ENCODE data around the gene AOPEP.

AOPEP gene

DNA sequence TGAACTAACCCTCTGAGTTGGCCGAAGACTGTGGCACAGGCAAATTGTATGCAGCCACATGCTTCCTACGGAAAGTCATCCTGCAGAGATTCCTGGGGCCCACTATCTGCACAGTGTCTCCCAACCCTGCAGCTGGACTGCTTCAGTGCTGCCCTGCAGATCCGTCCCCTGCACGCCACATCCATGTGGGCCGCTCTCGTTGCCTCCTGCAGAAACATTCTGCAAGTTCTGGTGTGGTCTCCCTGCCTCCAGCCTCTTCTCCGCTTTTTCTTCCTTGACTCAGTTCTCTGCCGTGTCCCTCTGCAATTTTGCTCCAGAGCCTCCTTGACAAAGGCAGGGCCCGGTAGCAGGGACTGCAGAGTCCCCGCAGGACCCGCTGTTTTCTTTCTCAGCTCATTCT is 249.0 kb downstream of the AOPEP start:
- Histone ChIP-seq H3K27me3 (ENCODE audit: insufficient read depth, low read length) (no peaks in the 10 kb centered on the region), H4K20me1 (ENCODE audit: insufficient read depth, low read length) (no peaks in the 10 kb centered on the region), H3K9me3 (ENCODE audit: low read length) (no peaks in the 10 kb centered on the region)

DNA sequence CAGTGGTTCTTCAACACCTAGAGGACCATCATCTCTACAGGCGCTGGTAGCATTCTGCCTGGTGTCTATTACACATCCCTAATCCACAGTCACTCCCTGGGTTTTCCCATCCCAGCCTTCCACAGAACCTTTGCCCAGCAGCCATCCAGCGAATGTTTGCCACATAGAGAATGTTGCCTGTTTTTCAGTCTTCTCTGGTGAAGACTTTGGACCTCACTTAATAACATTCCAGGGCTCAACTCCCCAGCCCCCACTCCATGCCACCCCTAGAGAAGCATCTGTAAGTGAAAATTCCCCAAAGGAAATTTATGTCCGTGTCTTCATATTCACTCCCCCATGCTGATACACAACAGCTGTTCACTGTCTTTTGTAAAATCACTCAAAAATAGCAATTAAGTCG is 249.6 kb downstream of the AOPEP start:
- Histone ChIP-seq H3K36me3 (ENCODE audit: insufficient read depth, low read length) (no peaks in the 10 kb centered on the region), H3K9ac (ENCODE audit: low read length) (no peak overlapping the region), H3K79me2 (ENCODE audit: insufficient read depth, low read length) (no peaks in the 10 kb centered on the region), H3K27ac (ENCODE audit: low read depth, low read length, poor library complexity, severe bottlenecking) (no peak overlapping the region), H3K9me2 (ENCODE audit: low read depth, low read length) (no peaks in the 10 kb centered on the region), H3K4me1 (ENCODE audit: insufficient read depth, low read length, severe bottlenecking) (no peaks in the 10 kb centered on the region), H3K4me2 (ENCODE audit: low read length) (no peak overlapping the region), H3K9me3 (ENCODE audit: low read length) (no peaks in the 10 kb centered on the region), H3F3A (ENCODE audit: insufficient read depth, low read length) (no peaks in the 10 kb centered on the region), H3K4me3 (ENCODE audit: low read depth, low read length, poor library complexity, severe bottlenecking) (no peak overlapping the region), H2AFZ (ENCODE audit: low read length) (no peak overlapping the region), H4K20me1 (ENCODE audit: insufficient read depth, low read length) (no peaks in the 10 kb centered on the region), H3K27me3 (ENCODE audit: insufficient read depth, low read length) (no peaks in the 10 kb centered on the region)
- TF ChIP-seq EZH2 (IDR thresholded peaks at IDR 0.05; ENCODE audit: borderline replicate concordance, low read length): no peak
- TF ChIP-seq, protein P1, sequence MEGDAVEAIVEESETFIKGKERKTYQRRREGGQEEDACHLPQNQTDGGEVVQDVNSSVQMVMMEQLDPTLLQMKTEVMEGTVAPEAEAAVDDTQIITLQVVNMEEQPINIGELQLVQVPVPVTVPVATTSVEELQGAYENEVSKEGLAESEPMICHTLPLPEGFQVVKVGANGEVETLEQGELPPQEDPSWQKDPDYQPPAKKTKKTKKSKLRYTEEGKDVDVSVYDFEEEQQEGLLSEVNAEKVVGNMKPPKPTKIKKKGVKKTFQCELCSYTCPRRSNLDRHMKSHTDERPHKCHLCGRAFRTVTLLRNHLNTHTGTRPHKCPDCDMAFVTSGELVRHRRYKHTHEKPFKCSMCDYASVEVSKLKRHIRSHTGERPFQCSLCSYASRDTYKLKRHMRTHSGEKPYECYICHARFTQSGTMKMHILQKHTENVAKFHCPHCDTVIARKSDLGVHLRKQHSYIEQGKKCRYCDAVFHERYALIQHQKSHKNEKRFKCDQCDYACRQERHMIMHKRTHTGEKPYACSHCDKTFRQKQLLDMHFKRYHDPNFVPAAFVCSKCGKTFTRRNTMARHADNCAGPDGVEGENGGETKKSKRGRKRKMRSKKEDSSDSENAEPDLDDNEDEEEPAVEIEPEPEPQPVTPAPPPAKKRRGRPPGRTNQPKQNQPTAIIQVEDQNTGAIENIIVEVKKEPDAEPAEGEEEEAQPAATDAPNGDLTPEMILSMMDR (IDR thresholded peaks at IDR 0.05; ENCODE audit: low read length): no peak

More for the DNA sequence above, 249.0 kb downstream of the AOPEP start:
- H3K4me1 ChIP-seq (ENCODE audit: insufficient read depth, low read length, severe bottlenecking): no peaks in the 10 kb centered on the region
- H2AFZ ChIP-seq (ENCODE audit: low read length): no peak overlapping the region
- no peaks in the 10 kb centered on the region for H3F3A ChIP-seq (ENCODE audit: insufficient read depth, low read length)
- H3K9me2 ChIP-seq (ENCODE audit: low read depth, low read length): no peaks in the 10 kb centered on the region
- no peak for TF ChIP-seq EZH2 (IDR thresholded peaks at IDR 0.05; ENCODE audit: borderline replicate concordance, low read length)
- TF ChIP-seq, protein P1 (IDR thresholded peaks at IDR 0.05; ENCODE audit: low read length): no peak
- H3K4me3 ChIP-seq (ENCODE audit: low read depth, low read length, poor library complexity, severe bottlenecking): no peak overlapping the region
- H3K27ac ChIP-seq (ENCODE audit: low read depth, low read length, poor library complexity, severe bottlenecking): no peak overlapping the region
- no peaks in the 10 kb centered on the region for H3K36me3 ChIP-seq (ENCODE audit: insufficient read depth, low read length)
- H3K79me2 ChIP-seq (ENCODE audit: insufficient read depth, low read length): no peaks in the 10 kb centered on the region
- no peak overlapping the region for H3K4me2 ChIP-seq (ENCODE audit: low read length)
- H3K9ac ChIP-seq (ENCODE audit: low read length): no peak overlapping the region

DNA sequence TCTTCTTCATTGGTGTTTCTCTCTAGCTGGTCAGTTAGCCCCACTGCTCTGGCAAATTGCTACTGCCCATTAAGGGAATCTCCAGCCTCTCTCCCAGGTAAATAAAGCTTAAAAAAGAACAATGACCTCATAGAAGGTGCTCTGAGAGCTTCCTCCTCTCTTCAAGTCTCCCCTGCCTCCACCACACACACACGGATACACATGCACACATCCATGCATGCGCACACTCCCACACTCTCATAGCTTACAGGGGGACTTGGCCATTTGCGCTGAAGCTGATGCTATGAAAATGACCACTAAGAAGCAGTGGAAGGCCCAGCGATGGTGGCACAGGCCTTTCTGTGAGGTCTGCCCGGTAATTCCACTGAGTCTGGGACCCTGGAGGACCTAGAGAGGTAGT is 250.9 kb downstream of the AOPEP start:
- H3K4me2 ChIP-seq (ENCODE audit: low read length): no peak overlapping the region
- H3F3A ChIP-seq (ENCODE audit: insufficient read depth, low read length): no peaks in the 10 kb centered on the region
- no peaks in the 10 kb centered on the region for H3K9me2 ChIP-seq (ENCODE audit: low read depth, low read length)
- H3K4me1 ChIP-seq (ENCODE audit: insufficient read depth, low read length, severe bottlenecking): peaks cover 9% of the 10 kb centered on the region
- no peaks in the 10 kb centered on the region for H3K79me2 ChIP-seq (ENCODE audit: insufficient read depth, low read length)
- no peaks in the 10 kb centered on the region for H4K20me1 ChIP-seq (ENCODE audit: insufficient read depth, low read length)
- no peak overlapping the region for H2AFZ ChIP-seq (ENCODE audit: low read length)
- no peak overlapping the region for H3K4me3 ChIP-seq (ENCODE audit: low read depth, low read length, poor library complexity, severe bottlenecking)
- H3K27me3 ChIP-seq (ENCODE audit: insufficient read depth, low read length): no peaks in the 10 kb centered on the region
- TF ChIP-seq, protein P1 (IDR thresholded peaks at IDR 0.05; ENCODE audit: low read length): no peak
- no peak for TF ChIP-seq EZH2 (IDR thresholded peaks at IDR 0.05; ENCODE audit: borderline replicate concordance, low read length)
- H3K9me3 ChIP-seq (ENCODE audit: low read length): no peaks in the 10 kb centered on the region
- no peak overlapping the region for H3K27ac ChIP-seq (ENCODE audit: low read depth, low read length, poor library complexity, severe bottlenecking)
- no peaks in the 10 kb centered on the region for H3K36me3 ChIP-seq (ENCODE audit: insufficient read depth, low read length)
- H3K9ac ChIP-seq (ENCODE audit: low read length): no peak overlapping the region

All from OCI-LY1 (cell line).